HepG2 (cell line): Measurements from ENCODE around the gene RSPH10B.

ENCODE experiments used
- BCL6 ChIP-seq: IDR thresholded peaks from 2 replicates; pipeline ENCODE4 v1.6.1; 2016; ENCODE audit warnings: missing genetic modification reagents, missing compliant biosample characterization
- CTCF ChIP-seq: sonication (generic); formaldehyde crosslinking; IDR thresholded peaks from 2 replicates; pipeline ENCODE4 v1.5.0; 2020; ENCODE audit warnings: mild to moderate bottlenecking, missing genetic modification reagents, moderate library complexity
- FOXM1 ChIP-seq: sonication (generic); formaldehyde crosslinking; IDR thresholded peaks from 2 replicates; pipeline ENCODE4 v1.5.0; 2020; ENCODE audit warnings: missing genetic modification reagents
- GABPA ChIP-seq, 2 experiments: IDR thresholded peaks; 2 replicates each; pipeline ENCODE4 v1.6.1; 2011 to 2016; ENCODE audit warnings: low read depth in 2 of 2, low read length in 1 of 2, missing biosample characterization in 1 of 2, missing genetic modification characterization in 1 of 2
- MZF1 ChIP-seq: sonication (generic); formaldehyde crosslinking; IDR thresholded peaks from 2 replicates; pipeline ENCODE4 v1.8.1; 2023; ENCODE audit warnings: mild to moderate bottlenecking, missing genetic modification reagents, borderline replicate concordance
- PCBP2 ChIP-seq: fragments of 200-400 bp; formaldehyde crosslinking; optimal IDR thresholded peaks from 2 replicates; pipeline ENCODE3; 2018; ENCODE audit warnings: low read length, low read depth; ENCODE audit not compliant: poor library complexity, severe bottlenecking
- RFXANK ChIP-seq: IDR thresholded peaks from 2 replicates; pipeline ENCODE4 v1.6.1; 2016
- RNF219 ChIP-seq: sonication (generic); formaldehyde crosslinking; IDR thresholded peaks from 2 replicates; pipeline ENCODE4 v1.5.0; 2020; ENCODE audit warnings: mild to moderate bottlenecking, missing genetic modification reagents
- SIN3B ChIP-seq: fragments of 150-350 bp; IDR thresholded peaks from 2 replicates; pipeline ENCODE4 v1.6.1; 2014; ENCODE audit warnings: low read length
- SOX6 ChIP-seq, 2 experiments: fragments of 450-650 bp in 1 of 2; sonication (generic) in 1 of 2; formaldehyde crosslinking in 1 of 2; IDR thresholded peaks; 2 replicates each; pipeline versions ENCODE4 v1.4.0 to v1.6.1; 2017 to 2020; ENCODE audit warnings: antibody characterized with exemption in 1 of 2, mild to moderate bottlenecking in 1 of 2, missing genetic modification reagents in 1 of 2
- TIGD3 ChIP-seq: sonication (generic); formaldehyde crosslinking; IDR thresholded peaks from 2 replicates; pipeline ENCODE4 v1.5.1; 2020; ENCODE audit warnings: mild to moderate bottlenecking, missing genetic modification reagents, borderline replicate concordance
- ZNF121 ChIP-seq: sonication (generic); formaldehyde crosslinking; IDR thresholded peaks from 2 replicates; pipeline ENCODE4 v1.5.0; 2020; ENCODE audit warnings: mild to moderate bottlenecking, missing genetic modification reagents
- ZNF780A ChIP-seq: sonication (generic); formaldehyde crosslinking; IDR thresholded peaks from 2 replicates; pipeline ENCODE4 v1.8.0; 2022; ENCODE audit warnings: mild to moderate bottlenecking, missing genetic modification reagents, moderate library complexity

- no peak for TF ChIP-seq PCBP2
- TF ChIP-seq FOXM1 (CRISPR knock-in tag), result no peak
- no peak for TF ChIP-seq RNF219 (CRISPR knock-in tag)
- no peak for TF ChIP-seq SOX6 (IDR thresholded peaks at IDR 0.05)
- TF ChIP-seq SOX6 (CRISPR knock-in tag; IDR thresholded peaks at IDR 0.05), result no peak
- no peak for TF ChIP-seq RFXANK (CRISPR knock-in tag)
- no peak for TF ChIP-seq ZNF121
- no peak for TF ChIP-seq GABPA (IDR thresholded peaks at IDR 0.05; ENCODE audit: low read depth, low read length)
- no peak for TF ChIP-seq GABPA (CRISPR knock-in tag; IDR thresholded peaks at IDR 0.05; ENCODE audit: low read depth)
- no peak for TF ChIP-seq BCL6 (CRISPR knock-in tag)
- no peak for TF ChIP-seq SIN3B
- TF ChIP-seq CTCF (CRISPR knock-in tag), result no peak
- no peak for TF ChIP-seq MZF1 (CRISPR knock-in tag)
- no peak for TF ChIP-seq ZNF780A
- TF ChIP-seq TIGD3 (CRISPR knock-in tag), result no peak
Measured at GRCh38 chr7:6007386-6007785, 36.9 kb upstream of the RSPH10B start.
